Activated CD4-positive, alpha-beta T cell treated with anti-CD3 and anti-CD28 coated beads, Interleukin-2, amount 50 U/mL, for 1 hour (primary cell): Measurements from ENCODE around the gene RNF14.

ENCODE experiments used
- DNase-seq: peaks from one replicate; pipeline ENCODE4 v3.0.0-alpha.2; 2020

RNF14 gene

GRCh38 chr5:141948812-141949211 lies 20.1 kb upstream of the RNF14 start:
- no peak for DNase-seq

GRCh38 chr5:141949511-141949910 lies 19.4 kb upstream of the RNF14 start:
- DNase-seq = no peak

GRCh38 chr5:141950207-141951005 lies 18.5 kb upstream of the RNF14 start:
- no peak for DNase-seq

- peak; percentile 23 for DNase-seq
Observed at GRCh38 chr5:141951332-141951781, 17.5 kb upstream of the RNF14 start.

- DNase-seq = no peak
Observed at GRCh38 chr5:141952020-141952419, 16.9 kb upstream of the RNF14 start.

DNA sequence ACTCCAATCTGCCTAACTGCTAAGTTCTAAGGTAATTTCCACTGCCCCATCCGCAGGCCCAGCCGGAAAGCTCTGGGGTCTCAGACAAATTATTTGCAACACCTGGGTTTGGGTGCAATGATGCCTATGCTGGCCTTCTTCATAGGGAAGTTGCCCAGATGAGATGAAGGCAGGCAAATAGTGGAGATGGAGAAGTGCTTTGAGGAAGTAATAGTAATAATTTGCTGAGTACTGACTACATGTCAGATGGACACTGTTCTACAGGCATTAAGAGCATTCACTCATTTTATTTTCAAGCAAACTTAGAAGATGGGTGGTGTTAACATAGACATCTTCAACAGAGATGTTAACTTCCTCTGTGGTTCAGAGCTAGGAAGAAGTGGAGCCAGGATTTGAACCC lies 14.7 kb upstream of the RNF14 start:
- no peak for DNase-seq

DNA sequence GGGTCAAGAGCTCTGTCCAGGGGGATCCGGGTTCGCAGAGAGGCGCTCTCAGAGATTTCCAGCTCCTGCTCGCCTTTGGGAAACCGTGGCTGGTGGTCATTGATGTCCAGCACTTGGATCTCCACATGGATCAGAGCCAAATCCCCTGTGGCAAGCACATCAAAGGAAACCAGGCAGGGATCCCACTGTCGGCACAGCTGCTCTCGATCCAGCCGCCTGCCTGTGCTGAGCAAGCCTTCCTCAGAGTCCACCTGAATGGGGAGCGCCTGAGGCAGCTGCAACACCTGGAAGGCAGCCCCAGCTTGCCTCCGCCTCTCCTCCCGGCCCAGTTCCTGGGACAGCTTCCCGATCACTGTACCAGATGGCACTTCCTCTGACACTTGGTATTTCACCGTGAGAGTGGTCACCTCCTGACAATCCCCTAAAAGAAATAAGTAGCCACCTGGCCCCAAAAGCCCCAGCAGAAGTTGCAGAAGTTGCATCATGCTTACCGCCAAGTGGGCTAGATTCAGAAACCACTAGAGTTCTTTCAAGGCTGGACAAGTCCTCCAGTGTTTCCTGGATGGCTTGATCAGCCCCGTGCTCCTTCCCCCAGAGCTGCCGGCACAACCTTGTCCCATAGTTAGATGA lies 11.4 kb upstream of the RNF14 start:
- no peak for DNase-seq

GRCh38 chr5:141958113-141958512 lies 10.8 kb upstream of the RNF14 start, which contains the start of gene PCDH12:
PCDH12 (minus strand) TSS chr5:141958202; CDS start chr5:141957851, 351 bp downstream.
- no peak for DNase-seq

DNA sequence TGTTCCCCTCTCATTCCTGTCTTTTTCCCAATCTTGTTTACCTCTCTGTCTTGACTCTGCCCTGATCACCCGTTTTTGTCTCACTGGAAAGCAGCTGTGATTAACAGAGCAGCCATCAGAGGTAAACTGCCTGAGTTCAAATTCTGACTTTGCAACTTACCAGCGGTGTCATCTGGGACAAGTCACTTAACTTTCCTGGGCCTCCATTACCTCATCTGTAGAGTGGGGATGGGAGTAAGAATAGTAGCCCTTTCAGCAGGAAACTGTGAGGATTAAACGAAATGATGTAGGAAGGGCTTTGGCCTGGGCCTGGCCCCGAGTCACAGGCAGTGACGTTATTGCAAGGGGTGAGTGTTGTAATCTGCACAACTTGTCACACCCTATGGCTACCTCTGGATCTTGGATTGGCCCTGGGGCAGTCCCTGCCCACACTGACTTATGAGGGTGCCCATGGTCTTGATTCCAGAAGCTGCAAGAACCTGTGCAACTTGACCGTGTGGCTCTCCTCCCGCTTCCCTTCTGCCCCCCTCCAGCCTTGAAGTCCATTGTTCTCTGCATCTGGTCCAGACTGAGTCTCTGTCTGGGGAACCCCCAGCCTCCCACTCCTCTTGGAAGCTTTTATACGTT lies 10.2 kb upstream of the RNF14 start:
- no peak for DNase-seq

GRCh38 chr5:141960018-141960417 lies 8.9 kb upstream of the RNF14 start:
- DNase-seq = peak; percentile 26

DNA sequence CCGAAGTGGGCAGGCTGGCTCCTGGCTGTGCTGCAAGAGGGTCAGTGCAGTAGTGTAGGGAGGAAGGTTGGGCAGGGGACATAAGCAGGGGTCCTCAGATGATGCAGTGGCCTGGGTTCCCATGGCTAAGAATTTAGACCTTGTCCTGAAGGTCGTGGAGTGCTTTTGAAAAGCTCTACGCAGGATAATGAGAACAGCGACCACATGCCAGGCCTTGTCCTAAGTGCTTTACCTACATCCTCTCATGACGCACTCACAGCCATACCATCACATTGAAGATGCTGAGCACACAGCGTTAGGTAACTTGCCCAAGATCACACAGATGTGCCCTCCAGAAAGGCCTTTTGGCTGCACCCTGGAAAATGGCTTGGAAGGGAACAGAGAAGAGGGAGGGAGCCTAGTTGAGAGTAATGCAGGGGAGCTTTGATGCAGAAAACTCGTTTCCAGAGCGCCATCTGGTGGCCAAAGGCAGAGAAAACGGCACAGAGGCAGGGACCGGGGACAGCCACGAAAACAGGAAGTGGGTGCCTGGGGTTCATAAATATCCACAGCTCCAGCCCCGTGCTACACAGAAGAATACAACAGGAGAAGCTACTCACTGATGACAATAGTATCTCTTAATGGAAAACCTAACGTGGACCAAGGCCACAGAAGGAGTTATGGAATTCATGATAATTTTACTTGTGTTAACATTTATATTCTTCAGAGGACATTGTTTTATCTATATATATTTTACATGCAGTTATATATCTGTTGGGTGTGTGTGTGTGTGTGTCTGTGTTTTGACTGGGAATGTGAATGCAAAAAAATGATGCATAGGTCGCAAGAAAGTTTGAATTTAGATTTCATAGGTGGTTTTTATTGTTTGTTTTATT lies 8.2 kb upstream of the RNF14 start:
- DNase-seq = peak; percentile 89

DNA sequence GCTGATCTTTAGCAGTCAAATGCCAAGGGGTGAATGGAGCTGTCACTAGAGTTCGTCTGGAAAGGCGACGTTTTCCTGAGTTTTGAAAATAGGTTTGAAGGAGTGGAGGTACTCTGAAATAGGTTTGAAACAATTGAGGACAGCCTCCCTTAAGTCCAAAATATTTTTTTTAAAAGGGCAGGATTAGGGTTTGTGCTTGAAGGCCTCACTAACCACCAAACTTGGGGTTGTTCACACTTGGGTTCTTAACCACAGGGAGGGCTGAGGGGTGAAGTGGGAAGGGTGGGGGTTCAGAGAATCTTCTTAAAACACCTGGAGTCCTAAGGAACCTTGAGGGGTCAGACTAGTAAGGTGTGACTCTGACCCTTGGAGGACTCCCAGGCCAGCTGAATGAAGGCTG lies 7.4 kb upstream of the RNF14 start:
- no peak for DNase-seq

GRCh38 chr5:141963701-141964100 lies 5.2 kb upstream of the RNF14 start:
- DNase-seq = no peak

- DNase-seq = no peak
Observed at GRCh38 chr5:141965071-141965470, 3.8 kb upstream of the RNF14 start.

- no peak for DNase-seq
Observed at GRCh38 chr5:141966275-141966962, 2.5 kb upstream of the RNF14 start.

DNA sequence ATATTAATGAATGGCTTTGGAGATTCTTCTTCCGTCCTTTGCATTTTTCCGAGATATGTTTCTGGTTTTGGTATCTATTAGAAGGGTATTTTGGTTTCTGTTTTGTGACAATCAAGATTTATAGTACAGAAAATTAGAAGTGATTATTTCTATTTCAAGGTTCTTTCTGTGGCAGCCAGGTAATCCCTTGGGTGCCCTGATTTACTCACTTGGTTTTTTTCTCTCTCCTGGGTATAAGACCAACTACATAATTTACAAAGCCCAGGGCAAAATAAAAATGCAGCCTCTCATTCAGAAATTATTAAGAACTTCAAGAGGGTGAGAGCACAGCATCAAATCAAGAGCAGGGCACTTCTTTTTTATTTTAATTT lies 2.0 kb upstream of the RNF14 start:
- no peak for DNase-seq

DNA sequence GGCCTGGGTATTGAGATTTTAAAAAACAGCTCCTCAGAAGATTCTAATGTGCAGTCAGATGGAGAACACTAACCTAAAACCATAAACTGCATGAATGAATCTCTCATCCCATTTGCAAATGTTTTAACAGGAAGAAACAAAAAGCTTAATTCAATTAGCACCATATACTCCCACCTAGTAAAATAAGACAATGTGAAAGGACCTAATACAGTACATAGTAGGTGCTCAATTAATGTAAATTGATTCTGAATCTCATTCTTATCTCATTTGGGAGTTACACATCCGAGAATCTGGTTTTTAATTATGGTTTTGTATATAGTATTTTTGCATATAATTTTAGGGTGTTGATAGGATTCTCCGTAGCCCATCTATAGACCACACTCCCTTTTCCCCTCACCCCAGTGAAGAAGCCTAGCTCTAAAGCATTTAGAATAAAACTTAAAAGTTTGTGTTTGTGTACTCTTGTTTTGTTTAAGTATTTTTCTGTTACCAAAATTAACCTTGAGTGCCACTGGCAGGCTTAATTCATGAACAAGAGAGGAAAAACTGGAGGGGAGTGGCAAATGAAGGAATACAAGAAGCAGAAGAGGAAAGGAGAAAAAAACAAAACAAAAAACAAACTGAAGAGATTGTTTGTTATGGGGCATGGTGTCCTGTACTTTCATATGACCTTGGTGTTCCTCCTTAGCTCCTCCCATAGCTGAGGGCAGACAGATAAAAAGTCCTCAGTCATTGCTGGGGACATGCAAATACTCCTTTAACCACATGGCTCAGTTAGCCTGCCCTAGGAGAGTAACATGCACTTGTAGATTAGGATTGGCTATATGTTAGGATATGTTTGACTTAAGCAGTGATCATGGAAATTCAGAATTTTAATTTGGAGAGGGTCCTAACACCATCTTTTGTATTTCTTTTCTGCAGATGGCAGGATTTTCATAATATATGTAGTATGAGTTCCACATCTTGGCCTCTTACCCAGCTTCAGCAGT lies 1.2 kb downstream of the RNF14 start:
- DNase-seq = no peak

- DNase-seq = no peak
Observed at GRCh38 chr5:141973871-141974595, 5.1 kb downstream of the RNF14 start.

GRCh38 chr5:141976176-141976575 lies 7.3 kb downstream of the RNF14 start:
- no peak for DNase-seq

DNA sequence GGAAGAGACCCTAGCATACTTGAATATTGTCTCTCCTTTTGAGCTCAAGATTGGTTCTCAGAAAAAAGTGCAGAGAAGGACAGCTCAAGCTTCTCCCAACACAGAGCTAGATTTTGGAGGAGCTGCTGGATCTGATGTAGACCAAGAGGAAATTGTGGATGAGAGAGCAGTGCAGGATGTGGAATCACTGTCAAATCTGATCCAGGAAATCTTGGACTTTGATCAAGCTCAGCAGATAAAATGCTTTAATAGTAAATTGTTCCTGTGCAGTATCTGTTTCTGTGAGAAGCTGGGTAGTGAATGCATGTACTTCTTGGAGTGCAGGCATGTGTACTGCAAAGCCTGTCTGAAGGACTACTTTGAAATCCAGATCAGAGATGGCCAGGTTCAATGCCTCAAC lies 9.5 kb downstream of the RNF14 start:
- DNase-seq = no peak
